Gastroesophageal sphincter (tissue), 4 donors: Measurements from ENCODE around the gene BTBD17. TPM values are rescaled to one million over a fixed set of nuclear protein-coding genes. Genes with fewer than 3 reads are reported as not detected.

Experiments used
- ATAC-seq: fragments of 150-250 bp; one replicate; pipeline ENCODE4 v1.9.1; 2016; ENCODE audit warnings: mild to moderate bottlenecking, moderate library complexity
- H3K27ac ChIP-seq, 4 donors: fragments of 200-600 bp; sonication (generic) in 3 of 4; 1 replicate in 3 of 4; 2 replicates in 1 of 4; pipeline ENCODE4 v1.5.1; 2016 to 2019
- H3K27me3 ChIP-seq: fragments of 200-600 bp; sonication (generic); one replicate; pipeline ENCODE4 v1.5.1; 2019
- H3K36me3 ChIP-seq, 2 donors: fragments of 200-600 bp; sonication (generic); one replicate each; pipeline ENCODE4 v1.5.1; 2019; ENCODE audit warnings: control low read depth in 1 of 2
- H3K4me1 ChIP-seq, 3 donors: fragments of 200-600 bp; sonication (generic); 1 replicate in 2 of 3; 2 replicates in 1 of 3; pipeline ENCODE4 v1.5.1; 2016 to 2019; ENCODE audit warnings: control low read depth in 2 of 3
- H3K4me3 ChIP-seq, 2 donors: fragments of 200-600 bp; sonication (generic); one replicate each; pipeline ENCODE4 v1.5.1; 2019; ENCODE audit warnings: mild to moderate bottlenecking in 1 of 2, moderate library complexity in 1 of 2
- H3K9me3 ChIP-seq, 3 donors: fragments of 200-600 bp; sonication (generic); one replicate each; pipeline ENCODE4 v1.5.1; 2017 to 2019; ENCODE audit warnings: control low read depth in 2 of 3
- EP300 ChIP-seq: sonication (generic); formaldehyde crosslinking; IDR thresholded peaks from one replicate; pipeline ENCODE4 v1.6.1; 2017; ENCODE audit warnings: antibody characterized with exemption, mild to moderate bottlenecking
- POLR2A ChIP-seq, 2 donors: fragments of 450-650 bp; IDR thresholded peaks; one replicate each; pipeline ENCODE4 v1.6.1; 2017; ENCODE audit warnings: antibody characterized with exemption in 2 of 2, mild to moderate bottlenecking in 2 of 2, moderate library complexity in 1 of 2
- POLR2AphosphoS5 ChIP-seq: sonication (generic); formaldehyde crosslinking; IDR thresholded peaks from one replicate; pipeline ENCODE4 v1.6.1; 2017; ENCODE audit warnings: antibody characterized with exemption
- WGBS, 2 donors: methylation state at CpG; one replicate each; pipeline ENCODE4 v1.1.5; 2018; ENCODE audit warnings: low coverage in 1 of 2; 5-methylcytosine and 5-hydroxymethylcytosine counted together
- total RNA-seq, 4 donors: library from RNA; depleted of rRNA; stranded (reverse); fragments of >200 nt; gene quantifications; one replicate each; pipeline ENCODE4 v1.1.0, GENCODE V29; 2016
- TF ChIP-seq, protein P1 (sequence below), 4 experiments: fragments of 200-600 bp in 2 of 4; fragments of 450-650 bp in 2 of 4; sonication (generic) in 1 of 4; IDR thresholded peaks; one replicate each; pipeline ENCODE4 v1.5.1; 2017 to 2019; ENCODE audit warnings: antibody characterized with exemption in 4 of 4, mild to moderate bottlenecking in 2 of 4, moderate library complexity in 2 of 4

BTBD17 gene
- total RNA-seq, 4 donors from 2014 or later, result not detected

DNA sequence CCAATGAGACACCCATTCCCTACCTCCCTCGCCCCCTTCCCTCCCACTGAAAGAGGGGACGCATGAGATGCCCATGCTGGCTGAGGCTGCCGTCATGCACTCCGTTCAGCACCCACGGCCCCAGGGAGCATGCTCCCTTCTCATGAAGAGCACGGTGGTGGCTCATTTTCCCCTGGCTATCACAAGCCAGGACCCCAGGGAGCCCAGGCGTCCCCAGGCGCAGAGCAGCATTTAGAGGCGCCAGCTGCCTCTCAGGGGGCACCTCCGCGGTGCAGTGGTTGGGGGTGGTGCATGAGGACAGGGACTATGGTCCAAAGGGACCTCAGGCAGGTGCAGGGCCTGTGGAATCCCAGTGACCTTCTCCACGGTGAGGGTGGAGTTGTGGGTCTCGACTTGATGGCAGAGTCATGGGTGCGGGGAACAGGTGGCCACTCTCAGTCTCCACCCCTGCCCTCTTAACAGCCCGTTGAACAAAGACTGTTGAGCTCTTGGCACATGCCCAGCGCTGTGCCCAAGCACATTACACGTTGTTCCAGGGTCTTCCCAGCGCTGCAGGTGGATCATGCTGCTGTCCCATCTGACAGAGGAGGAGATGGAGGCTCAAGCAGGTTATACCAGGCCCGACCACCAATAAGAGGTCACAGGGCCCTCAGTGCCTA lies 22.0 kb downstream of the BTBD17 start:
- Histone ChIP-seq H3K27ac (no peak overlapping the region), H3K4me1 (no peaks in the 10 kb centered on the region)
- 78 to 80% methylated on average over 3 to 4 of the region's 19 CpGs for WGBS, 2 donors

DNA sequence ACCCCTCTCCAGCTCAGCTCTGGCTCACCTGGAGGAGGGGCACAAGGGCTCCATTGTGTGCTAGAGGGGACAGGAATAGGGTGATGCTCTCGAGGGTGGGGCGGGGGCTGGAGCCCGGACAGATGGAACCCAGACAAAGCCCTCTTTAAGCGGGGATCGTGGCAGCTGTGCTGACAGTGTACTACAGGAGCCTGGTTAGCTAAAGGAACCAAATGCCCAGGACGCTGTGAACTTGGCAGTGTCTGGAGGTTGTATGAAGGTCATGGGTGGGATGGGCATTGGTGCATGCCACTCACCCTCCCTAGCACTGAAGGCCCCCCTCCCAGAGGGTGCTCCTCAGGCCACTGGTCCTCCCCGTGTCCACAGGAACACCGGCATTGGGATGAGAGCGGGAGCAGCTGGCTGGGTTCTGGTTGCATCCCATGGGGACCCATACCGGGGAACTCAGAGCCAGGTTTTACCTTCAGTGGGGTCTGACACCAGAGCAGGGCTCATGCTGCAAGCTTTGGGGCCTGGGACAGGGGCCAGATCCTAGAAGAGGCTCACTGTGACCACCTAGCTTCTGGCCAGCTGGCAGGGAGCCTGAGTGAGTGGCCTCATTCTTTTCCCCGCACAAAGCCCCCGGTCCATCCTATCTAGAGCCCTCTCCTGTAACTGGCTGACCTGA lies 23.7 kb downstream of the BTBD17 start:
- peaks cover 0 to 18% (median 0%) of the 10 kb centered on the region in 3 donors for H3K9me3 ChIP-seq
- 56% methylated on average over 4 of the region's 12 CpGs; no CpG with 5 or more reads in 1 of the 2 donors for WGBS, 2 donors
- TF ChIP-seq POLR2A (IDR thresholded peaks at IDR 0.05) (no peak), POLR2AphosphoS5 (no peak), EP300 (no peak)
- TF ChIP-seq, protein P1, sequence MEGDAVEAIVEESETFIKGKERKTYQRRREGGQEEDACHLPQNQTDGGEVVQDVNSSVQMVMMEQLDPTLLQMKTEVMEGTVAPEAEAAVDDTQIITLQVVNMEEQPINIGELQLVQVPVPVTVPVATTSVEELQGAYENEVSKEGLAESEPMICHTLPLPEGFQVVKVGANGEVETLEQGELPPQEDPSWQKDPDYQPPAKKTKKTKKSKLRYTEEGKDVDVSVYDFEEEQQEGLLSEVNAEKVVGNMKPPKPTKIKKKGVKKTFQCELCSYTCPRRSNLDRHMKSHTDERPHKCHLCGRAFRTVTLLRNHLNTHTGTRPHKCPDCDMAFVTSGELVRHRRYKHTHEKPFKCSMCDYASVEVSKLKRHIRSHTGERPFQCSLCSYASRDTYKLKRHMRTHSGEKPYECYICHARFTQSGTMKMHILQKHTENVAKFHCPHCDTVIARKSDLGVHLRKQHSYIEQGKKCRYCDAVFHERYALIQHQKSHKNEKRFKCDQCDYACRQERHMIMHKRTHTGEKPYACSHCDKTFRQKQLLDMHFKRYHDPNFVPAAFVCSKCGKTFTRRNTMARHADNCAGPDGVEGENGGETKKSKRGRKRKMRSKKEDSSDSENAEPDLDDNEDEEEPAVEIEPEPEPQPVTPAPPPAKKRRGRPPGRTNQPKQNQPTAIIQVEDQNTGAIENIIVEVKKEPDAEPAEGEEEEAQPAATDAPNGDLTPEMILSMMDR (IDR thresholded peaks at IDR 0.05), result no peak
- no peaks in the 10 kb centered on the region for H3K4me1 ChIP-seq
- ATAC-seq, result no peak
- H3K36me3 ChIP-seq, result no peaks in the 10 kb centered on the region
- no peak overlapping the region for H3K4me3 ChIP-seq
- H3K27me3 ChIP-seq, result peaks cover 80% of the 10 kb centered on the region
- no peak overlapping the region for H3K27ac ChIP-seq

More for the DNA sequence above, 22.0 kb downstream of the BTBD17 start:
- no peaks in the 10 kb centered on the region for H3K36me3 ChIP-seq
- peaks cover 0 to 8% (median 0%) of the 10 kb centered on the region in 3 donors for H3K9me3 ChIP-seq
- no peak overlapping the region for H3K4me3 ChIP-seq
- TF ChIP-seq EP300 (no peak), POLR2A (IDR thresholded peaks at IDR 0.05) (no peak), POLR2AphosphoS5 (no peak)
- TF ChIP-seq, protein P1 (IDR thresholded peaks at IDR 0.05), result no peak
- no peak for ATAC-seq
- H3K27me3 ChIP-seq, result peaks cover 82% of the 10 kb centered on the region

DNA sequence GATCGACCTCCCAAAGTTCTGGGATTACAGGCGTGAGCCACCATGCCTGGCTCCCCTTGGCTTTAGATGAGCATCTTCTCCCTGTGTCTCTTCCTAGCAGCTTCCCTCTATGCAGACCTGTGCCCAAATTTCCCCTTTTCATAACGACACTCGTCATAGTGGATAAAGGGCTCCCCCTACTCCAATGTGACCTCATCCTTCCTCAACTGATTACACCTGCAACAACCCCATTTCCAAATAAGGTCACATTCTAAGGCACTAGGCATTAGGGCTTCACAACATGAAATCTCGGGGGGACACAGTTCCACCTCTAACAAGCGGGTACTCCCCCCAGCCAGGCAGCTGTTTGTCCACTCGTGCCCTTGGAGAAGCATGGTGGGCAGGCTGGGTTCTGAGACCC lies 25.4 kb downstream of the BTBD17 start:
- no peak for TF ChIP-seq POLR2AphosphoS5
- TF ChIP-seq, protein P1 (IDR thresholded peaks at IDR 0.05), result no peak
- no peak for TF ChIP-seq POLR2A (IDR thresholded peaks at IDR 0.05)
- no peak for TF ChIP-seq EP300
- 70 to 90% methylated on average over 2 to 7 of the region's 7 CpGs for WGBS, 2 donors
- Histone ChIP-seq H3K9me3 (peaks cover 0 to 18% (median 0%) of the 10 kb centered on the region in 3 donors), H3K36me3 (no peaks in the 10 kb centered on the region), H3K4me3 (no peak overlapping the region), H3K4me1 (no peaks in the 10 kb centered on the region), H3K27me3 (peaks cover 77% of the 10 kb centered on the region), H3K27ac (no peak overlapping the region)
- ATAC-seq, result no peak

DNA sequence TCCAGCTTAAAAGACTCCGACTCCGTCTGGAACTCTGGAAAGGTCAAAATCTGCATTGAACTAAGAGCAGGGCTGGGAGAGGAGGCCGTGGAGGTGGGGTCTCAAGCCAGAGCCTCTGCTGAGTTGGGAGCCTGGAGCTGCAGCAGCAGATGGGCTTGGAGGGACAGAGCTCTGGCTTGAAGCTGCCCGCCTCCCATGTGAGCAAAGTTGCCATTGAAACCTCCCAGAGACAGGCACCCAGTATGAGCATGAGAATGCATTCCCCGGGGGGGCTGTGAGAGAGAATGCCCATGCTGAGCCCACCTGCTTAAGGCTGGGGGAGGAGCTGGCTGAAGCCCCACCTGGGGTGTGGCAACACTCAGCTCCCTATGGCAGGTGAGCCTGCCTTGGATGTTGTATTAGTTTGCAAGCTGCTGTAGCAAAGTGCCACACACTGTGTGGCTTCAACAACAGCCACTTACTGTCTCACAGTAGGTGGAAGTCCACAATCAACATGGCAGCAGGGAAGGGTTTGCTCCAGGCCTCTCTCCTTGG lies 26.1 kb downstream of the BTBD17 start:
- 20 to 70% methylated on average over 1 to 2 of the region's 5 CpGs for WGBS, 2 donors
- no peak overlapping the region for H3K27ac ChIP-seq

More for the DNA sequence above, 26.1 kb downstream of the BTBD17 start:
- Histone ChIP-seq H3K36me3 (no peaks in the 10 kb centered on the region), H3K4me1 (no peaks in the 10 kb centered on the region), H3K9me3 (peaks cover 0 to 18% (median 0%) of the 10 kb centered on the region in 3 donors), H3K4me3 (no peak overlapping the region), H3K27me3 (peaks cover 78% of the 10 kb centered on the region)
- no peak for TF ChIP-seq EP300
- TF ChIP-seq, protein P1 (IDR thresholded peaks at IDR 0.05), result no peak
- TF ChIP-seq POLR2A (IDR thresholded peaks at IDR 0.05), result no peak
- TF ChIP-seq POLR2AphosphoS5, result no peak
- no peak for ATAC-seq
